ENCODE measurements around the gene SLC40A1.

GRCh38 chr2:189551808-189552207, 28.8 kb downstream of the SLC40A1 start:
- TF ChIP-seq EP300 (IDR thresholded peaks at IDR 0.05; ENCODE audit: borderline replicate concordance in 1 of 2, low read depth in 2 of 2, low read length in 2 of 2) (no peak), ATF2 (IDR thresholded peaks at IDR 0.05; ENCODE audit: low read length) (no peak), CTCF (IDR thresholded peaks at IDR 0.05; ENCODE audit: control extremely low read depth in 1 of 3, insufficient read depth in 1 of 3, low read depth in 1 of 3, low read length in 3 of 3) (no peak), GABPA (IDR thresholded peaks at IDR 0.05; ENCODE audit: borderline replicate concordance, insufficient read depth, low read length) (no peak)

Measured in H1 (cell line).